ENCODE results near the gene CST1. TPM values are rescaled to one million over a fixed set of nuclear protein-coding genes. Genes with fewer than 3 reads are reported as not detected.
"Not testable (repeated sequence)": the region's sequence is repeated elsewhere in the genome, so short reads cannot be mapped to it uniquely, and the experiment has no call there.

CST1 gene, protein sequence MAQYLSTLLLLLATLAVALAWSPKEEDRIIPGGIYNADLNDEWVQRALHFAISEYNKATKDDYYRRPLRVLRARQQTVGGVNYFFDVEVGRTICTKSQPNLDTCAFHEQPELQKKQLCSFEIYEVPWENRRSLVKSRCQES
- polyA plus RNA-seq (ENCODE audit: insufficient read length in 12 of 12): not detected
- long read RNA-seq, donor 1: 0 reads
- long read RNA-seq, donor 2: 0 reads
- long read RNA-seq, donor 3: 0 reads
- long read RNA-seq, donor 4: 0 reads
- long read RNA-seq, donor 5: 0 reads
- long read RNA-seq, donor 6: 0 reads
- long read RNA-seq, donor 7: 0 reads
- long read RNA-seq, donor 8: 0 reads
- long read RNA-seq, donor 9: 0 reads
- long read RNA-seq, donor 10: 0 reads
- long read RNA-seq, donor 11: 0 reads

DNA sequence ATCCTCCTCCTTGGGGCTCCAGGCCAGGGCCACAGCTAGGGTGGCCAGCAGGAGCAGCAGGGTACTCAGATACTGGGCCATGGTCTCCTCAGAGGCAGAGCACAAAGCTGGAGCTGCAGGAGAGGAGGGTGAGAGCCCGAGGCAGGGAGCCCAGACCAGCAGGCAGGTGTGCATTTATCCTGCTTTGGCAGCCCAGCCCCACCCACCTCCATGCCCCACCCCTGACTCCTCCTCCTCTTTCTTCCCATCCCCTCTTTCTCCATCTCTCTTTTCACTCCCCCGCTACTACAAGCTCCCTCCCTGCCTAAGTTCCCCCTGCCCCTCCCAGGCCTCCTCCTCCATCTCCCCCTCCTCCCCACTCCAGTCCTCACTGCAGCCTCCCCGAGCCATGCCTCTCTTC, at the start of gene CST1:
Gene CST1 (minus strand): TSS at position 150 of the 400 bp plus-strand sequence. CDS start 69 bp downstream, at position 81.
- not testable (repeated sequence) for DNase-seq

DNA sequence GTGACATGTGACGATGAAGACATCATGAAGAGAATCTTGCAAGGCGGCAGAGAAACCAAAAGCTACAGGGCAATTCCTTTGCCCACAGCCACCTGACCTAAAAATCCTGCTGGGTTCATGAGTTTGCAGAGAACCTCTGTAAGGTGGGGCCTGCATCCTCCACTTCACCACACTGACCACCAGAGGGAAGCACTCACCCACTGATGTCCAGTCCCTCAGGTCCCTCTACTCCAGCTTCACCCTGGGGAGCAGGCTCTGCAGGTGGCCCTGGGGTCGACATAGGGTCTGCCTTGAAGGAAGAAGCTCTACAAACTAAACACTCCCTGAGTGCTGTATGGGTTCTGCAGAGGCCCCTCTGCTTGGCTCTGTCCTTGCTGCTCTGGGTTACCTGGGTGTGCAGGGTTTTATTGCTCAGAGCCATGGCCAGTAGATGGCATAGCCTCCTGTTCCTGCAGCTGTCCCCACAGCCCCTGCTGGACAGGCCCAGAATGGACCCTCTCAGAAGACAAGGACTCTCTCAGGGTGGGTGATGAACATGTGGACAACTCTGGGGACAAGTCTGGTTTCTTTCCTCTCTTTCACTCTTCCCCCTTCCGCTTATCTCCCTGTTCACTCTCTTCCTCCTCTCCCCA, 48.6 kb upstream of the CST1 start:
- not testable (repeated sequence) for DNase-seq

DNA sequence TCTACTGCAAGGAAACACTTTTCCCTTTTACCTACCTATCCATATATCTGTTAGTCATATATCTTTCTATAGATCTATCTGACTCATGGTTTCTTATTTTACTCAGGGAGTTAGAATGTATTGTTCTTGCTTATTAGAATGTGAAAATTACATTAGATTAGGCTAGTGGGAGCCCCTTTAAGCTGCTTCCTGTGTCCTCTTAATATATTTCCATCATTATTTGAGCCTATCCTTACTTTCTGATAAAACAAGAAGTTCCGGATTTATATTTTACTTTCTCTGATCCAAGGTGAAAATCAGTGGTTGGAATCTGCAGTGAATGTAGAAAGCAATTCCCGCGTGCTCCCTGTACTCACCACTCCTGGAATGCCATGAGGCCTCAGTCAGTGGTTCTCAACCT, 44.8 kb upstream of the CST1 start:
- no peak for DNase-seq

DNA sequence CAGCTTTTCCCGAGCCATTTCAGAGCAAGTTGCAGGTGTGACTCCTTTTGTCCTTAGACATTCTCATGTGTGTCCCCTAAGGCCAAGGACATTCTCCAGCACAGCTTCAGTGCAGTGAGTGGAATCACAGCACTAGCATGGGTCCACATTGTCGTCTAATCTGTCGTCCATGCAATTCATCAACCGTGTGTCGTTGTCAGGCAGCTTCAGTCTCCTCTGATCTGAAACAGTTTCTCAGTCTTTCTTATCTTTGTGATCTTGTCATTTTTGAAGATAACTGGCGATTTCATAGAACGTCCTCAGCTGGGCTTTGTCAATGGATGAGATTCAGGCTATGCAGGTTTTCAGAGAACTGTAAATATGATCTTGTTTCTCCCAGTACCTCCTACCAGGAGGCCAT, 44.1 kb upstream of the CST1 start:
- DNase-seq: no peak

DNA sequence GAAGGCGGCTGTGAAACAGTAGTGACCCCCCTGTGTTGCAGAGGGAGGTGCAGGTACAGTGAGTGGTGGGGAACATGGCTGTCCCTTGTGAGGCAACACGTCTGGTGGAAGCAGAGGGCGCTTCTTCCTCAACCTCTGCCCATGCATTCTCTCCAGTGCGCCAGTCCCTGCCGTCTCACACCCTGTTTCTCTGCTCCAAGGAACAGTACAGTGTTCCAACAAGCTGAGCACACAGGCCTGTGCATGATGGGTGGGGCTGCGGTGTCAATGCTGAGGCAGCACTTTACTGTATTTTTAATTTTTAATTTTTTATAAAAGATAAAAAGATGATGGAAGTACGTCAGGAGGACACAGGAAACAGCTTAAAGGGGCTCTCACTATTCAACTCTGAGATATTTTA, 43.3 kb upstream of the CST1 start:
- DNase-seq: no peak

DNA sequence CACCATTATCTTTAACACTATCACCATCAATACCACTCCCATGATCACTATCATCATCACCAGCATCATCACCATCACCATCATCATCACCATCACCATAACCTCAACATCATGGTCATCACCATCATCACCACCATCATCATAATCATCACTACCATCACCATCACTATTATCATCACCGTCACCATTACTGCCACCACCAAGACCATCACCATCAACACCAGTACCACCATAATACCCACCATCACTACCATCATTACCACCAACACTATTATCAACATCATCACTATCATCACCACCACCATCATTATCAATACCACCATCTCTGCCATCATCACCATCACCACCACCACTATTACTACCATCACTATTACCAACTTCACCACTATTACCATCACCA, 32.7 kb upstream of the CST1 start:
- DNase-seq: no peak

DNA sequence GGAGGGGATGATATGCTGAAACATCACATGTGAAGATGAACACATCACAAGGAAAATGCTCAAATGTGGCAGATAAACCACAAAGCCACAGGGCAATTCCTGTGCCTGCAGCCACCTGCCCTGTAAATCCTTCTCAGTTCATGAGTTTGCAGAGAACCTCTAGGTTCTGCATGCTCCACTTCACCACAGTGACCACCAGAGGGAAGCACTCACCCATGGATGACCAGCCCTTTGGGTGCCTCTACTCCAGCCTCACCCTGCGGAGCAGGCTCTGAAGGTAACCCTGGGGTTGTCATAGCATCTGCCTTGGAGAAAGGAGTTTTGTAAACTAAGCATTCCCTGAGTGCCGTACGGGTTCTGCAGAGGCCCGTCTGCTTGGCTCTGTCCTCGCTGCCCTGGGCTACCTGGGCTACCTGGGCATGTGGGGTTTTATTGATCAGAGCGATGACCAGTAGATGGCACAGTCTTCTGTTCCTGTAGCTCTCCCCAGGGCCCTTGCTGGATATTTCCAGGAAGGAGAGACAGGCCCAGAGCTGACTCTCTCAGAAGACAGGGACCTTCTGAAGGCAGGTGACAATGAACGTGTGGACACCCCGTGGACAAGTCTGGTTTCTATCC, 31.7 kb upstream of the CST1 start:
- DNase-seq: no peak

DNA sequence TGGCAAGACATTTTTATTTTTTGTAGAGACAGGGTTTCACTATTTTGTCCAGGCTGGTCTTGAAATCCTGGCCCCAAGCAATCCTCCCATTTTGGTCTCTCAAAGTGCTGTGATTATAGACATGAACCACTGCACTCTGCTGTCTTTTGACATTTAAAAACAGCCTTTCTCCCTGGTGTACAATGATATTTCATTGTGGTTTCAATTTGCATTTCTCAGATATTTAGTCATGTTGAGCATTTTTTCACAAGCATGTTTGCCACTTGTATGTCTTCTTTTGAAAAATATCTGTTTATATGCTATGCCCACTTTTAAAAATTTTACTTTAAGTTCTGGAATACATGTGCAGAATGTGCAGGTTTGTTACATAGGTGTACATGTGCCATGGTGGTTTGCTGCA, 27.9 kb upstream of the CST1 start:
- DNase-seq: not testable (repeated sequence)

DNA sequence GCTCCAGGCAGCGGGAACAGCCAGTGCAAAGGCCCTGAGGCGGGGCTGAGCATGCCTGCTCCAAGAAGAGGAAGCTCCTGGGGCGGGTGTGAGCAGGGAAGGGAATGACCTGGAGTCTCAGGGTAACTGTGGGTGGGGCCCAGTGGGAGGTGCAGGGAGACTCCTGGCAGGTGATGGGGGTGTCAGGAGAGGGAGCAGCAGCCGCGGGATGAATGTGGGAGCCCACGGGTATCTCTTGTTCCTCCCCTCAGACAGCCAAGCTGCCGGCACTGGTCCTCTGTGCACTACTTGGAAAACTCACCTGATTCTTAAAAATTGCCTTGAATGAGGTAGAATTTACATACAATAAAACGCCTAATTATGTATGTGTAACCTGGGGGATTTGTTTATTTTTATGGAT, 26.6 kb upstream of the CST1 start:
- not testable (repeated sequence) for DNase-seq

DNA sequence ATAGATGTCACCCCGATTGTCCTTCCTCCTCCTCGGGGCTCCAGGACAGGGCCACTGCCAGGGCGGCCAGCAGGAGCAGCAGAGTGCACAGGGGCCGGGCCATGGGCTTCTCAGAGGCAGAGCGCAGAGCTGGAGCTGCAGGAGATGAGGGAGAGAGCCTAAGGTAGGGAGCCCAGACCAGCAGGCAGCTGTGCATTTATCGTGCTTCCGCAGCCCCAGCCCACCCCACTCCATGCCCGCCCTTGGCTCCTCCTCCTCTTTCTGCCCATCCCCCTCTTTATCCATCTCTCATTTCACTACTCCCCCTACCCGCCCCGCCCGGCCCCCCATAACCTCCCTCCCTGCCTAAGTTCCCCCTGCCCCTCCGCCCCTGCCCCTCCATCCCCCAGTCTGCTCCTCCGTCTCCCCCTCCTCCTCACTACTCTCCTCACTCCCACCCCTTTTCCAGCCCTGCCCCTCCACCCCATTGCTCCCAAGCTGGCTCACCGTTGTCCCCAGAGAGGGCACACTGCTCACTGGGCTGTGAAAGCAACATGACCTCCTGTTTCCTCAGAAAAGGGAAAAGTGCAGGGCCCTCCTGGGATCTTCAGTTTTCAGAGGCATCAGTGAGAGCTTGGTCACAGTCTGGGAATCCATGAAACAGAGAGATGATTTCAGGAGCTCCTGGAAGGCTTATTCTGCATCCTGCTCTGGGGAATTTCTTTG, 25.5 kb upstream of the CST1 start:
- no peak for DNase-seq

DNA sequence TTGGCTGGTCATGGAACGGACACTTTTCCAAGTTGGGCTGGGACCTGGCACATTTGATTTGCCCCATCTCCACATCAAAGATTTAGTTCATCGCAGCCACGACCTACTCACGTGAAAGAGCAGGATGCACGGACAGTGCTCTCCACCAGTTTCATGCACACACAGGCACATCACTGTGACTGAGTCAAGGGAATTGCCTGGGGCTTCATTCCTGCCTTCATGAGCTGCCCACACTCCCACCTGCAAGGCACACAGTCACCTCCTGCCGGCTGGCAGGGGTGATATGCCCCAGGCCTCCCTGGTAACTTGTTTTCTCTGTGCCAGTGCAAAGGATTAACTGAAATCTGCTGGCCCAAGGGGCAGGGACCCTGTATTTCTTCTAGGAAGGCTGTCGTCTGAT, 23.3 kb upstream of the CST1 start:
- DNase-seq: no peak

DNA sequence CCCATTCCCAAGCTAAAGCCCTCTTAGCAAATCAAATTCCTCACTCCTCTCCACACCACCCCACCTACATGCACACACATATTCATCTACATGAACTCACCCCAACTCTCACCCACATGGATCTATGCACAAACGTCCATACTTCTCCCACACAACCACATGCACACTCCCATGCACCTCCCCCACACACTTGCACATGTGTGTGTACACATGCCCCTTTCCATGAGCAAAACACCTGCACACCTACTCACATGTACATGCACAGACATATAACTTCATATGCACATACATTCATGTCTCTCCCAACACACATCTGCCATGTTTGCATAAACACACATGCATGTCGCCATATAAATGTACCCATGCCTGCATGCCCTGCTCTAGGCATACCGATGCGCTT, 22.8 kb upstream of the CST1 start:
- DNase-seq: no peak

DNA sequence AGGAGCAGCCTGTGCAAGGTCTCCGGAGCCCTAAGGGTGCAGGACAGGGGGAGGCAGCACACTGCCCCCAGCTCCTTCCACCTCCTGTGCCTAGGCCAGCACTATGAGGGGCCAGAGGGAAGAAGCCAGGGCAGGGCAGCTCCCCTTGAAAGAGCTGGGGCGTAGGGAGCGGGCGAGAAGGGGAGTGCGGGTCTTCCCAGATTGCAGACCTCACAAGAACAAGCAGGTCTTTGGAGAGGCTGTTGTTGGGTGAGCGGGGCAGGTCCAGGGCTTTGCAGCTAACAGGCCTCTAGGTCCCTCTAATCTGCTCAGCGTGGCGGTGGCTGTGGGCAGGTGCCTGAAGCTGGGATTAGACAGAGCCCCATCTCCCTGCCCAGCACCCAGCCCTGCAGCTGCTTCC, 22.4 kb upstream of the CST1 start:
- no peak for DNase-seq

DNA sequence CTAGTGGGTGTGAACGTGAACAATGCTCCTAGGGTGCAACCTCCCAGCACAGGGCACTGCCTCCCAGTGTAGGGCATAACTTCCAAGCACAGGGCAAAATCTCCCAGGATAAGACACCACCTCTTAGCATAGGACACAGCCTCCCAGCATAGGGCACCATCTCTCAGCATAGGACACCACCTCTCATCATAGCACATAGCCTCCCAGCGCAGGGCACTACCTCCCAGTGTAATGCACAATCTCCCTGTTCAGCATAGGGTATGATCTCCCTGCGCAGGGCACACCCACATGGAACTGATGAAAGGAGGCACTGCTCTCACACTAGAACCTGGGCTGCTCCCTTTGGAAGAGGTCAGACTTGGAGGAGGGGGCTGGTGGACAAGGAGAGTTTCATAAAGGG, 21.3 kb upstream of the CST1 start:
- no peak for DNase-seq

DNA sequence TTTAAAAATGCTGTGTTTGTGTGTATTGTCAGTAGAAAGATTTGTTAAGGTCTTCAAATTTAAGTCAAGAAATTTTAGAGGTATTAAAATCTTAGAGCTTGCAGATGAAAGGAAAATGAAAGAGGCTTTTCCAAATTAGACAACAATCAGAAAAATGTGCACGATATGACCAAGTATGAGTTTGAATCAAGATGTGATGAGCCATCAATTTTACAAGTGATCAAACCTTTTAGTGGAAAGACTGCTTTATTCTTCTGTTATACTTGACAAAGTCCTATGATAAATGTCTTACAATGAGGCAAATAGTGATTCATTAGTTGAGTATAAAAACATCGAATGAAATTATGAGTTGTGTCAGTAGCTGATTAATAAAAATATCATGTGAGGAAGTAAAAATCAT, 19.6 kb upstream of the CST1 start:
- no peak for DNase-seq

DNA sequence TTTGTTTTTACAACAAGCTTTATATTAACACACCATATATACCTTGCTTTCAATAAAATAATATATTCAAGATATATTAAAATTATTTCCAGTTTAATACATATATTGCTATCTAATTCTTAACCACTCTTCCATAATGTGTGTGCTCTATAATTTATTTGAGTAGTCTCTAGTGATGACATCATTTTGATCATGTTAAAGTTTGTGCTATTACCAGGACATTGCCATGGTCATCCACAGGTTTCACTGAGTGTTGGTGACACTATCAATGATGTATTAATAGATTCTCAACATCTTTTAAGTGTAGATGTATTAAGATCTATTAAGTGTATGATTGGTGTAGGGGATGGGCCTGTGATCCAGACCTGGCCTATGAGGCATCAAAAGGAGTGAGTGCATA, 17.8 kb upstream of the CST1 start:
- DNase-seq: not testable (repeated sequence)

DNA sequence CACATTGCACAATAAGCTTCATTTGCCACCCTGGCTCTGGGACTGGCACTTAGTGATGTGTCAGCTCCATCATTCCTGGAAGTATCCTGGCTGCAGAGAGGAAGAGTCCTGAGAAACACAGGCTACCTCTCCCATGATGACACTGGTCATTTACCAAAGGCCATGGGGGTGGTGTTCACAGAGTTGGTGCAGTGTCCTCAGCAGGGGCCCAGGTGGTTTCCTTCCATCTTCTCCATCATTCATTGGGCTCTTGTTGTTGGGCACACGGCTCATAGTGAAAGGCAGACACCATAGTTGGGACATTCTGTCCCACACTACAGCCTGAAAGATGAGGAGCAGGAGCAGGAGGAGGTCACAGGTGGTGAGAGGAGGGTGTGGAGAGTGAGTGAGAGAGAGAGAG, 15.8 kb upstream of the CST1 start:
- DNase-seq: no peak

DNA sequence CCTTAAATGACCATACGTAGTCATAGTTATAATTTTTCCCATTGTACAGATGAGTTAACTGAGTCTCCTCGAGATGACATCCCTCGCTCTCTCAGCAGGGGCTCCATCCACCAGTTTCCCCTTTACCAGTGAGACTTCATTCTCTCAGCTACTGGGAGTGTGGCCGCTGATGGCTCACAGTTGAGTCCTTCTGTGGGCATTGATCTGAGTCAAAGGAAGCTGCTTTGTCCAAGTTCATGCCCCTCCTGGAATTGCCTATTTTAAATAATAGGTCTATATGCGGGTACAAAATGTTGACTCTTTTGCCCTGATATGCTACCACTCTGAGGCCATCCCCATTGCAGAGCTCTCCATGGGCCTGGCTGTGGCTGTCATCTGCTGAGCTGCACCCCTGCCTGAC, 14.8 kb upstream of the CST1 start:
- no peak for DNase-seq

DNA sequence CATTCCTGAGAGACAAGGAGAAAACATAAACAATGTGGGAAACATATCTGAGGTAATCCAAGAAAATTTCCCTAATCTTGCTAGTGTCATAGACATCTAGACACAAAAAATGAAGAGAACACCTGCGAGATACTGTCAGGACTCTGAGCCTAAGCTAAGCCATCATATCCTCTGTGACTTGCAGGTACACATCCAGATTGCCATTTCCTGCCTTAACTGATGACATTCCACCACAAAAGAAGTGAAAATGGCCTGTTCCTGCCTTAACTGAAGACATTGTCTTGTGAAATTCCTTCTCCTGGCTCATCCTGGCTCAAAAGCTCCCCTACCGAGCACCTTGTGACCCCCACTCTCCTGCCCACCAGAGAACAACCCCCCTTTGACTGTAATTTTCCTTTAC, 13.9 kb upstream of the CST1 start:
- not testable (repeated sequence) for DNase-seq

DNA sequence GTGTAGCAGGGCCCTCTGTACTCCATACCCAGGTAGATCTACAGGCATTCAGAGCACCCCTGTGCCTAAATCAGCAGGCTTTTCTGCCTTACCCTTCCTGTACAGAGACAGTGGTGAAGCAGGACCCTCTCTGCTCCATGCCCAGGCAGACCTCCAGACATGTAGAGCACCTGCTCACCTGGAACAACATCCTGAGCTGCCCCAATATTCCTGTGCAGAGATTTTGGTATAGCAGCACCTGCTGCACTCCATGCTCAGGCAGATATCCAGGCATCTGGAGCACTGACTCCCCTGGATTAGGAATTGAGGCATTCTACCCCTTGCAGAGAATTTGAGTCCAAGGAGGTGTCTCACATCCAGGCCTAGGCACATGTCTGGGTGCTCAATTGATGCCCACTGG, 12.6 kb upstream of the CST1 start:
- no peak for DNase-seq

DNA sequence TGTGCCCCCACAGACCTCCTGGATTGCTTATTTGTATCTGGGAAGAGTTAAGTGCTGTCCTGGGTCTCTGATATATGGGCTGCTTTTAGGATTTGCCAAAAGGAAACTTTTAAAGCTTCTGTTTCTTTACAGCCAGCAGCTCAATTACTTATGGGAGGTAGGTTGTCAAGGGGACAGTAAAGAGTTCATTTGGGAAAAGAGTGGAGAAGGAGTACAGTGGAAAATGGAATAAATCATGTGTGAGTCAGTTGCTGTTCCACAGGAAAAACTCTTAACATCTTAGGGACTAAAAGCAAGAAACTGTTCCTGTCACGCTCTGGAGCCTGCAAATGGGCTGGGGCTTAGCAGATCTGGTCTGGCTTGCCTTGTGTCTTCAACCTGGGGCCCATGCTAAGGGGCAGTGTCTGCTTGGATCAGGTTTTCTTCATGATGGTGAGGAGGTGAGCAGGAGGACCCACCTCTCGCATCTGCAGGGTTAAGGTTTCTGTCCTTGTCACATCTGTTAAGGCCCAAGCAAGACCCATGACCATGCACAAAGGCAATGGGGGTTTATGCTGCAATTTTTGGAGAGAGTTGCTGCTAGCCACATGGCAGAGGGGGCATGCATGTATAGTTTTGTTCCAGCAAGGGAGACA, 8.7 kb upstream of the CST1 start:
- DNase-seq: no peak

DNA sequence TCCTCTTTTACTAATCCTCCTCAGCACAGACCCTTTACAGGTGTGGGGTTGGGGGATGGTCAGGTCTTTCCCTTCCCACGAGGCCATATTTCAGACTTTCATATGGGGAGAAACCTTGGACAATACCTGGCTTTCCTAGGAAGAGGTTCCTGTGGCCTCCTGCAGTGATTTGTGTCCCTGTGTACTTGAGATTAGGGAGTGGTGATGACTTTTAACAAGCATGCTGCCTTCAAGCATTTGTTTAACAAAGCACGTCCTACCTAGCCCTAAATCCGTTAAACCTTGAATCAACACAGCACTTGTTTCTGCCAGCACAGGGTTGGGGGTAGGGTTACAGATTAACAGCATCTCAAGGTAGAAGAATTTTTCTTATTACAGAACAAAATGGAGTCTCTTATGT, 6.1 kb upstream of the CST1 start:
- DNase-seq: not testable (repeated sequence)

Measured in muscle of arm (tissue), 14 donors.